ENCODE data around the gene FAM151B.
"Not testable (repeated sequence)": the region's sequence is repeated elsewhere in the genome, so short reads cannot be mapped to it uniquely, and the experiment has no call there.

The FAM151B gene

GRCh38 chr5:80487444-80487828 is 464 bp upstream of the FAM151B start:
- no peak for DNase-seq
- Mint-ChIP-seq H3K27ac (peak overlapping the region in 1 of 2 donors; percentile 58), H3K9me3 (peaks cover 0 to 10% of the 10 kb centered on the region in 2 donors), H3K4me1 (peaks cover 22% of the 10 kb centered on the region), H3K27me3 (peaks cover 29% of the 10 kb centered on the region), H3K4me3 (peak overlapping the region; percentile 85 to 88)
- ATAC-seq: no peak

GRCh38 chr5:80491296-80491695 is 3.4 kb downstream of the FAM151B start:
- DNase-seq (no peak), ATAC-seq (no peak)
- peaks cover 22% of the 10 kb centered on the region for H3K4me1 Mint-ChIP-seq
- no peaks in the 10 kb centered on the region for H3K9me3 Mint-ChIP-seq
- H3K27ac Mint-ChIP-seq: no peak overlapping the region
- peaks cover 29% of the 10 kb centered on the region for H3K27me3 Mint-ChIP-seq
- H3K4me3 Mint-ChIP-seq: no peak overlapping the region

- peaks cover 9% of the 10 kb centered on the region for H3K4me1 Mint-ChIP-seq
- H3K27ac Mint-ChIP-seq: no peak overlapping the region
- H3K9me3 Mint-ChIP-seq: no peaks in the 10 kb centered on the region
- H3K4me3 Mint-ChIP-seq: no peak overlapping the region
- H3K27me3 Mint-ChIP-seq: peaks cover 17% of the 10 kb centered on the region
- DNase-seq (no peak), ATAC-seq (no peak)
Measured at GRCh38 chr5:80492741-80493140, 4.8 kb downstream of the FAM151B start.

- not testable (repeated sequence) for H3K9me3 Mint-ChIP-seq, H3K4me3 Mint-ChIP-seq, H3K27ac Mint-ChIP-seq, H3K4me1 Mint-ChIP-seq, DNase-seq, ATAC-seq
- H3K27me3 Mint-ChIP-seq: peaks cover 13% of the 10 kb centered on the region
Measured at GRCh38 chr5:80493443-80493842, 5.5 kb downstream of the FAM151B start.

GRCh38 chr5:80495891-80496290 is 8.0 kb downstream of the FAM151B start:
- no peak for ATAC-seq
- no peaks in the 10 kb centered on the region for H3K9me3 Mint-ChIP-seq
- H3K27ac Mint-ChIP-seq: no peak overlapping the region
- H3K4me1 Mint-ChIP-seq: no peaks in the 10 kb centered on the region
- no peak for DNase-seq
- no peak overlapping the region for H3K4me3 Mint-ChIP-seq
- peaks cover 7% of the 10 kb centered on the region for H3K27me3 Mint-ChIP-seq

- ATAC-seq: no peak
- no peak overlapping the region for H3K27ac Mint-ChIP-seq
- DNase-seq: no peak
- no peaks in the 10 kb centered on the region for H3K9me3 Mint-ChIP-seq
- no peak overlapping the region for H3K4me3 Mint-ChIP-seq
- H3K27me3 Mint-ChIP-seq: peaks cover 7% of the 10 kb centered on the region
- no peaks in the 10 kb centered on the region for H3K4me1 Mint-ChIP-seq
Measured at GRCh38 chr5:80502800-80503199, 14.9 kb downstream of the FAM151B start.

- H3K9me3 Mint-ChIP-seq: no peaks in the 10 kb centered on the region
- no peak overlapping the region for H3K4me3 Mint-ChIP-seq
- H3K27ac Mint-ChIP-seq: no peak overlapping the region
- H3K4me1 Mint-ChIP-seq: no peaks in the 10 kb centered on the region
- ATAC-seq (no peak), DNase-seq (no peak)
- peaks cover 3% of the 10 kb centered on the region for H3K27me3 Mint-ChIP-seq
Measured at GRCh38 chr5:80503641-80504040, 15.7 kb downstream of the FAM151B start.

GRCh38 chr5:80504833-80505232 is 16.9 kb downstream of the FAM151B start:
- no peaks in the 10 kb centered on the region for H3K27me3 Mint-ChIP-seq
- H3K4me3 Mint-ChIP-seq: no peak overlapping the region
- DNase-seq: no peak
- H3K9me3 Mint-ChIP-seq: no peaks in the 10 kb centered on the region
- ATAC-seq: no peak
- no peak overlapping the region for H3K27ac Mint-ChIP-seq
- no peaks in the 10 kb centered on the region for H3K4me1 Mint-ChIP-seq

- Mint-ChIP-seq H3K4me3 (no peak overlapping the region), H3K9me3 (no peaks in the 10 kb centered on the region), H3K27ac (no peak overlapping the region), H3K27me3 (no peaks in the 10 kb centered on the region), H3K4me1 (no peaks in the 10 kb centered on the region)
- ATAC-seq (no peak), DNase-seq (no peak)
Measured at GRCh38 chr5:80507663-80508062, 19.8 kb downstream of the FAM151B start.

- Mint-ChIP-seq H3K27ac (no peak overlapping the region), H3K27me3 (no peaks in the 10 kb centered on the region), H3K4me1 (no peaks in the 10 kb centered on the region), H3K9me3 (no peaks in the 10 kb centered on the region), H3K4me3 (no peak overlapping the region)
- ATAC-seq (no peak), DNase-seq (no peak)
Measured at GRCh38 chr5:80508844-80509243, 20.9 kb downstream of the FAM151B start.

GRCh38 chr5:80509362-80509761 is 21.5 kb downstream of the FAM151B start:
- Mint-ChIP-seq H3K27me3 (no peaks in the 10 kb centered on the region), H3K4me3 (no peak overlapping the region), H3K4me1 (no peaks in the 10 kb centered on the region), H3K27ac (no peak overlapping the region), H3K9me3 (no peaks in the 10 kb centered on the region)
- DNase-seq: no peak
- ATAC-seq: no peak

- ATAC-seq: peak; percentile 97
- no peaks in the 10 kb centered on the region for H3K27me3 Mint-ChIP-seq
- H3K4me1 Mint-ChIP-seq: peaks cover 6% of the 10 kb centered on the region
- peak; percentile 9 to 39 for DNase-seq
- no peaks in the 10 kb centered on the region for H3K9me3 Mint-ChIP-seq
- no peak overlapping the region for H3K4me3 Mint-ChIP-seq
- H3K27ac Mint-ChIP-seq: peak overlapping the region; percentile 57
Measured at GRCh38 chr5:80516826-80517225, 28.9 kb downstream of the FAM151B start.

GRCh38 chr5:80540691-80541090 is 52.8 kb downstream of the FAM151B start:
- Mint-ChIP-seq H3K4me1 (peaks cover 9% of the 10 kb centered on the region), H3K4me3 (no peak overlapping the region), H3K9me3 (peaks cover 0 to 5% of the 10 kb centered on the region in 2 donors), H3K27me3 (no peaks in the 10 kb centered on the region), H3K27ac (no peak overlapping the region)
- ATAC-seq: no peak
- DNase-seq: no peak

GRCh38 chr5:80541392-80541791 is 53.5 kb downstream of the FAM151B start:
- no peak for DNase-seq
- no peaks in the 10 kb centered on the region for H3K27me3 Mint-ChIP-seq
- H3K4me3 Mint-ChIP-seq: no peak overlapping the region
- H3K4me1 Mint-ChIP-seq: peaks cover 9% of the 10 kb centered on the region
- no peak for ATAC-seq
- H3K9me3 Mint-ChIP-seq: peaks cover 0 to 5% of the 10 kb centered on the region in 2 donors
- no peak overlapping the region for H3K27ac Mint-ChIP-seq

GRCh38 chr5:80554646-80555045 is 66.7 kb downstream of the FAM151B start:
- H3K9me3 Mint-ChIP-seq: no peaks in the 10 kb centered on the region
- no peak for DNase-seq
- H3K27me3 Mint-ChIP-seq: peaks cover 56% of the 10 kb centered on the region
- ATAC-seq: no peak
- no peak overlapping the region for H3K27ac Mint-ChIP-seq
- H3K4me1 Mint-ChIP-seq: no peaks in the 10 kb centered on the region
- H3K4me3 Mint-ChIP-seq: no peak overlapping the region

GRCh38 chr5:80555099-80555498 is 67.2 kb downstream of the FAM151B start:
- Mint-ChIP-seq H3K4me1 (no peaks in the 10 kb centered on the region), H3K27me3 (peaks cover 51% of the 10 kb centered on the region), H3K4me3 (no peak overlapping the region), H3K9me3 (no peaks in the 10 kb centered on the region), H3K27ac (no peak overlapping the region)
- DNase-seq: no peak
- ATAC-seq: no peak

GRCh38 chr5:80559244-80559643 is 71.3 kb downstream of the FAM151B start:
- Mint-ChIP-seq H3K9me3 (no peaks in the 10 kb centered on the region), H3K4me3 (no peak overlapping the region), H3K27ac (no peak overlapping the region), H3K27me3 (peaks cover 41% of the 10 kb centered on the region), H3K4me1 (no peaks in the 10 kb centered on the region)
- ATAC-seq (no peak), DNase-seq (no peak)
